BLaER1 treated with 17β-estradiol and CSF1 and Interleukin-3, amounts not matched to agents 10 nM and 100 nM (cell line): ENCODE results near the gene ICE2.
A peak's percentile ranks its signal among the peaks of the same experiment; 100 is the strongest.

Experiments used
- H3K27ac ChIP-seq, 11 experiments: shearing (Covaris generic); formaldehyde crosslinking; 2 replicates each; pipeline ENCODE4 v1.8.1; 2022
- H3K27me3 ChIP-seq, 11 experiments: shearing (Covaris generic); formaldehyde crosslinking; 2 replicates each; pipeline ENCODE4 v1.8.1; 2022
- H3K36me3 ChIP-seq, 11 experiments: shearing (Covaris generic); formaldehyde crosslinking; 2 replicates each; pipeline ENCODE4 v1.8.1; 2022
- H3K4me1 ChIP-seq, 10 experiments: shearing (Covaris generic); formaldehyde crosslinking; 2 replicates each; pipeline ENCODE4 v1.8.1; 2022
- H3K4me2 ChIP-seq, 11 experiments: shearing (Covaris generic); formaldehyde crosslinking; 2 replicates each; pipeline ENCODE4 v1.8.1; 2022
- H3K4me3 ChIP-seq, 10 experiments: shearing (Covaris generic); formaldehyde crosslinking; 2 replicates each; pipeline ENCODE4 v1.8.1; 2022
- H3K9ac ChIP-seq, 11 experiments: shearing (Covaris generic); formaldehyde crosslinking; 2 replicates each; pipeline ENCODE4 v1.8.1; 2022
- H3K9me3 ChIP-seq, 11 experiments: shearing (Covaris generic); formaldehyde crosslinking; replicated peaks in 1 of 11; 2 replicates each; pipeline ENCODE4 v1.8.1; 2022
- H4K20me1 ChIP-seq, 11 experiments: shearing (Covaris generic); formaldehyde crosslinking; 2 replicates each; pipeline ENCODE4 v1.8.1; 2022
- Cebpa-rat ChIP-seq, 11 experiments: shearing (Covaris generic); IDR thresholded peaks; 2 replicates each; pipeline ENCODE4 v1.8.1; 2022

Gene ICE2

DNA sequence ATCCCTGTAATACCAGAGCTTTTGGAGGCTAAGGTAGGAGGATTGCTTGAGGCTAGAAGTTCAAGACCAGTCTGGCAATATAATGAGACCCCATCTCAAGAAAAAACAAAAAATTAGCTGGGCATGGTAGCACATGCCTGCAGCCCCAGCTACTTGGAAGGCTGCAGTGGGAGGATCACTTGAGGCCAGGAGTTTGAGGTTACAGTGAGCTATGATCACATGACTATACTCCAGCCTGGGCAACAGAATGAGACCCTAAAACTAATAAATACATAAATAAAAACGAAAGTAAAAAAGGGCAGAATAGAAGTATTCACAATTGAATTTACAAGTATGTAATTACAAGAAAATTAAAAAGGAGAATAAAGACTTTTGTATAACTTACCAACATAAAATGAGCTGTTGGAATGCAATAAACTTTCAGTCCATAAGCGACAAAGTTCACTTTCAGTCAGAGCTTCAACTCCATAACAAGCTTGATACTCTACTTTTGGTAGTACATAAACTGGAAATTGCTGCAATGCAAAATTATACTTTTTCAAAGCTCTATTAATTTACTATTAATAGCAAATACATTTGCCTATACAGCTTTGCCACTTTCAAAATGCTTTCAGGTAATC is 36.8 kb downstream of the ICE2 start:
- no peak overlapping the region for H3K27ac ChIP-seq
- TF ChIP-seq Cebpa-rat (IDR thresholded peaks at IDR 0.05): no peak
- H3K27me3 ChIP-seq: no peaks in the 10 kb centered on the region
- peaks cover 0 to 8% (median 0%) of the 10 kb centered on the region in 11 experiments; a peak in 2 of 22 replicates for H4K20me1 ChIP-seq
- no peaks in the 10 kb centered on the region for H3K9me3 ChIP-seq
- H3K9ac ChIP-seq: no peak overlapping the region
- H3K4me2 ChIP-seq: no peak overlapping the region
- H3K4me3 ChIP-seq: no peak overlapping the region
- peaks cover 13 to 60% (median 31%) of the 10 kb centered on the region in 11 experiments; a peak in 20 of 22 replicates for H3K36me3 ChIP-seq
- H3K4me1 ChIP-seq: peaks cover 0 to 12% (median 4%) of the 10 kb centered on the region in 10 experiments; a peak in 7 of 20 replicates

DNA sequence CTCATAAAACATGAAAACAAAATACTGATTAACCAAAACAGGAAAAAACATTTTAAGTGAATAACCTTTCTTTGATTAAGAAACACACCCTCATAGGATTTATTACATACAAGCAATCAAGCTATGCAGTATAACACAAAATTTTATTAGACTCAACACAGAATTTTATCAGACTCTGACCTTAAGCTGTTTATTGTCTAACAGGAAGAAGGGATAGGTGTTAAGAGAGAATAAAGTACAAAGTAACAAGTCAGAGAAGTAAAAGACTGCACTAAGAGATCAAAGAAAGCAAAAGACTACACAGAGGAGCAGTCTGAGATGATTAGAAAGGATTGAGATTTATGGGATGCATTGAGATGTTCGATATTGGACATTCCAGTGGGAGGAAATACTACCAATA is 37.6 kb downstream of the ICE2 start:
- Histone ChIP-seq H4K20me1 (peaks cover 0 to 8% (median 0%) of the 10 kb centered on the region in 11 experiments; a peak in 2 of 22 replicates), H3K9me3 (no peaks in the 10 kb centered on the region), H3K9ac (no peak overlapping the region), H3K4me3 (no peak overlapping the region), H3K36me3 (peaks cover 13 to 60% (median 29%) of the 10 kb centered on the region in 11 experiments; a peak in 20 of 22 replicates), H3K4me2 (no peak overlapping the region), H3K4me1 (peaks cover 0 to 12% (median 4%) of the 10 kb centered on the region in 10 experiments; a peak in 7 of 20 replicates), H3K27me3 (no peaks in the 10 kb centered on the region), H3K27ac (no peak overlapping the region)
- no peak for TF ChIP-seq Cebpa-rat (IDR thresholded peaks at IDR 0.05)

DNA sequence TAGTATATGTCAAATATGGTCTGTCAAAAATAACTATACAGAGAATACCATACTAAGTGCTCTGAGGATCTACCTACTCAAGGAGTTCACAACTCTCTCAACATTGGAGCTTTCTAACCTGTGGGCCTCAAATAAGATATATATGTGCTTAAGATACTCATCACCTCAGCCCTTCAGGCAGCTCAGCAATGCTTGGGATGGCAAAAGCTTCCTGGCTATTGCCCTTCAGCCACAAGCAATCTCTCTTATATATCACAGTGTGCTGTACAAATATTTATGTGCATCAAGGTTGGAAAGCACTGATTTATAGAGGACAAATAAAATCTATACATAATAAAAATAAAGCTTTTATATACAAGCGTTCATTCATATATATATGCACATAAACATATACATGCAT is 40.3 kb downstream of the ICE2 start:
- no peak for TF ChIP-seq Cebpa-rat (IDR thresholded peaks at IDR 0.05)
- no peak overlapping the region for H3K4me3 ChIP-seq
- H3K27me3 ChIP-seq: no peaks in the 10 kb centered on the region
- H3K9ac ChIP-seq: no peak overlapping the region
- no peaks in the 10 kb centered on the region for H3K9me3 ChIP-seq
- H3K4me2 ChIP-seq: no peak overlapping the region
- peaks cover 0 to under 1% (median 0%) of the 10 kb centered on the region in 11 experiments; a peak in 1 of 22 replicates for H4K20me1 ChIP-seq
- H3K36me3 ChIP-seq: peaks cover 24 to 82% (median 48%) of the 10 kb centered on the region in 11 experiments
- peaks cover 0 to 6% (median 0%) of the 10 kb centered on the region in 10 experiments; a peak in 2 of 20 replicates for H3K4me1 ChIP-seq
- H3K27ac ChIP-seq: no peak overlapping the region

DNA sequence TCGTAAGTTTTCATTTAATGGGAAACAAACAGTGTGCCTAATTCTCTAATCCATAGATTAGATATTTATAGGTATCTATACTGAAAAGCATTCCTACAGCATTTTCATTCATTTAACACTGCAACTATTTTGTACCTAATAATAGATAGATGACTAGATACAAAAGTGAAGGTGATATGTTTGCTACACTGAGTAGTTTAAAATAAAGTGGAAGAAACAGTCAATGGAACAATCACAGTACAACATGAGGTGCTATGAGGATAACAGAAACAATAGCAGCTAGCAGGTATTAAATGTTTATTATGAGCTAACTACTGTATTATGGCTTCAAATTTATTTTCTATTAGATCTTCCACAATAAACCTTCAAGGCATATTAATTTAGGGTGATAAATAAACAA is 50.0 kb downstream of the ICE2 start:
- H3K4me2 ChIP-seq: no peak overlapping the region
- no peak for TF ChIP-seq Cebpa-rat (IDR thresholded peaks at IDR 0.05)
- H3K9me3 ChIP-seq: no peaks in the 10 kb centered on the region
- H3K27me3 ChIP-seq: no peaks in the 10 kb centered on the region
- H3K4me1 ChIP-seq: peaks cover 12 to 37% (median 19%) of the 10 kb centered on the region in 10 experiments
- H4K20me1 ChIP-seq: peaks cover 0 to 10% (median under 1%) of the 10 kb centered on the region in 11 experiments; a peak in 4 of 22 replicates
- no peak overlapping the region for H3K27ac ChIP-seq
- H3K9ac ChIP-seq: no peak overlapping the region
- peaks cover 13 to 79% (median 56%) of the 10 kb centered on the region in 11 experiments for H3K36me3 ChIP-seq
- no peak overlapping the region for H3K4me3 ChIP-seq

DNA sequence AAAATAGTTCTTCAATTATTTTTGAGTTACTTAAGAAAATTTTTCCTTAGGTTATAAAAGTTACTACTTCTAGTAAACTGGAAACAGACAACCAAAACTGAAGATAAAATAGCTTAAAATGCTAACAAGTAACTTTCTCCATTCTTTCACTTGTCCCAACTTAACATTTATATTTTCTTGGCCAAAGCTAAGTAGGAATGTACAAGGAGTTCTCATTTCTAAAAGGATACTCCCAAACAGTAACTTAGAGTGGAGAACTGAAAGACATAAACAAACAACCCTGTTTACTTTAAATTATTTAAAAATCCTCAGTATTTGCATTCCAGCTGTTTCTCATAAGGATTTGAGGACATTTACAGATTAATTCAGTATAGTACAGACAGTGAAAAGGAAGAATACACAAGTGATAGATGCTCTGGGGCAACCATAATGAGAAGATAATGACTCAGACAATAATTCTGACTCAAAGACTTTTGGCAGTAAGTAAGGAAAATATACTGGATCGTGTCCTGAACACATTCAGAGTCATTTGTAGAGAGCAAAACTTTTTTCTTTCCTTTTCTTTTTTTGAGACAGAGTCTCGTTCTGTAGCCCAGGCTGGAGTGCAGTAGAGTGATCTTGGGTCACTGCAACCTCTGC is 52.0 kb downstream of the ICE2 start:
- peaks cover 18 to 55% (median 32%) of the 10 kb centered on the region in 10 experiments for H3K4me1 ChIP-seq
- H3K4me3 ChIP-seq: no peak overlapping the region
- H3K27ac ChIP-seq: no peak overlapping the region
- no peaks in the 10 kb centered on the region for H3K27me3 ChIP-seq
- H3K4me2 ChIP-seq: 0 out of 22 replicates have a peak overlapping the region, but pooled peaks of 1 of the 11 experiments have one; percentile 24
- TF ChIP-seq Cebpa-rat (IDR thresholded peaks at IDR 0.05): no peak
- no peaks in the 10 kb centered on the region for H3K9me3 ChIP-seq
- H3K36me3 ChIP-seq: peaks cover 13 to 72% (median 47%) of the 10 kb centered on the region in 11 experiments
- H3K9ac ChIP-seq: no peak overlapping the region
- H4K20me1 ChIP-seq: peaks cover 0 to 12% (median 2%) of the 10 kb centered on the region in 11 experiments; a peak in 4 of 22 replicates

DNA sequence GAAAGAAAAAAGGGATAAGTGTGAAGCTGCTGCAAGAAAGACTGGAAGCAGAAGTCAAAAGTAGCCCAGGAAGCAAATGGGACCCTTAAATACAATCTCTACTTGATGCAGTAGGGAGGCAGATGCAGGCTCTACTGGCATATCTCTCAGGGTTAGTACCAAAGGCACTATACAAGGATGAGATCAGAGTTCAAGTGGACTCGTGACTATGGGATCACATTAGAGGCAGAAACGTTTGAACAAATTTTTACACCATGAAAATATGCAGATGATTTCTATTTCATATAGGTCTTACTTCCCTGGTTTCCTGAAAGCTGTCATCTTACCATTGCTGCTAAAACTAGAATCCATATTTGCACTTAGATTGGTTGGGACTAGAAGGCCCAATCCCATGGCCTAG is 53.5 kb downstream of the ICE2 start:
- Histone ChIP-seq H3K36me3 (peaks cover 6 to 69% (median 40%) of the 10 kb centered on the region in 11 experiments; a peak in 21 of 22 replicates), H3K27me3 (no peaks in the 10 kb centered on the region), H3K4me1 (peaks cover 18 to 58% (median 32%) of the 10 kb centered on the region in 10 experiments), H3K9ac (no peak overlapping the region), H3K4me2 (peak overlapping the region in 7 of 11 experiments; percentile 66 to 91 (median 86); a peak in 14 of 22 replicates), H3K27ac (0 out of 22 replicates have a peak overlapping the region, but pooled peaks of 2 of the 11 experiments have one; percentile 4 to 75), H3K9me3 (no peaks in the 10 kb centered on the region), H3K4me3 (no peak overlapping the region), H4K20me1 (peaks cover 0 to 12% (median 2%) of the 10 kb centered on the region in 11 experiments; a peak in 4 of 22 replicates)
- no peak for TF ChIP-seq Cebpa-rat (IDR thresholded peaks at IDR 0.05)

DNA sequence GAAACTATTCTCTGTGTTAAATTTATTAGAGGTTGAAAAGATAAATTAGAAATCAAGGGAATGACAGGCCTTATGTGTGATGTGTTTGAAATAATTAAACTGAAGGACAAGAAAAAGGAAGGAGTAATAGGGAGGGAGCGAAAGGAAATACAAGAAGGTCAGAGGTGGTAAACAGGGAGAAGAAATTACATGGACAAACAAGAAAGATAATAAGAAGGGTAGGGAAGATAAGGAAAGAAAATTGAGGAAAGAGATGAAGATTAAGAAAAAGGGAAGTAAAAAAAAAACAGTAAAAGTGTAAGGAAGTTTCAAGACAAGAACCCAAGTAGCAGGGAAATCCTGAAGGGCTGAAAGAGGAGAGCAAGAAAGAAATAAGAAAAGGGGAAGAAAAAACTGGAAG is 54.9 kb downstream of the ICE2 start:
- Histone ChIP-seq H3K9me3 (no peaks in the 10 kb centered on the region), H3K27me3 (no peaks in the 10 kb centered on the region), H3K4me2 (peak overlapping the region; percentile 49 to 91 (median 78)), H3K4me1 (peaks cover 18 to 73% (median 32%) of the 10 kb centered on the region in 10 experiments), H3K27ac (peak overlapping the region in 9 of 11 experiments; percentile 32 to 75 (median 58); a peak in 15 of 22 replicates), H3K9ac (peak overlapping the region in 4 of 11 experiments; percentile 14 to 41 (median 33); a peak in 6 of 22 replicates), H3K4me3 (peak overlapping the region in 1 of 10 experiments; percentile 15; a peak in 1 of 20 replicates), H3K36me3 (peaks cover 6 to 59% (median 34%) of the 10 kb centered on the region in 11 experiments; a peak in 21 of 22 replicates), H4K20me1 (peaks cover 0 to 12% (median 2%) of the 10 kb centered on the region in 11 experiments; a peak in 4 of 22 replicates)
- TF ChIP-seq Cebpa-rat (IDR thresholded peaks at IDR 0.05): no peak

DNA sequence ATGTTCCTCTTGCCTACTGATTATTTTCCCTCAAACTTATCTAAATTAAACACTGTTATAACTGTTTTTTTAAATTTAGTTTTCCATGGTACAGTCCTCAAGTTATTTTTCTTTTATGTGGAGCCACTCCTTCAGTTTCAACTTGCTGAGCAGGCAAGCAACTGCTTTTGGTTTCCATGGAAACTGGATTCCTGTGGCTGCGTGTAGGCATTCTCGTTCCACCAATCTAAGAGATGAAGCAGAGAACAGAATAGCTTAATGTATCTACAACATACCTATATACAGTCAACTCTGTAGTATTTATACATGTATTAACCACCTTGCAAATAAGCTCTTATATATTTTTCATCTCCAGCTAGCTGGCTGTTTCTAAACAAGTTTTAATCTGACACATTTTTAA is 55.4 kb downstream of the ICE2 start:
- Histone ChIP-seq H3K9me3 (no peaks in the 10 kb centered on the region), H3K4me3 (no peak overlapping the region), H3K4me2 (peak overlapping the region in 10 of 11 experiments; percentile 9 to 91 (median 72); a peak in 14 of 22 replicates), H3K9ac (peak overlapping the region in 1 of 11 experiments; percentile 41; a peak in 2 of 22 replicates), H3K27ac (peak overlapping the region in 8 of 11 experiments; percentile 32 to 75 (median 61); a peak in 8 of 22 replicates), H4K20me1 (peaks cover 0 to 12% (median 2%) of the 10 kb centered on the region in 11 experiments; a peak in 4 of 22 replicates), H3K36me3 (peaks cover 5 to 54% (median 30%) of the 10 kb centered on the region in 11 experiments; a peak in 21 of 22 replicates), H3K27me3 (no peaks in the 10 kb centered on the region), H3K4me1 (peaks cover 18 to 77% (median 32%) of the 10 kb centered on the region in 10 experiments)
- TF ChIP-seq Cebpa-rat (IDR thresholded peaks at IDR 0.05): no peak
